Activated naive CD4-positive, alpha-beta T cell treated with anti-CD3 and anti-CD28 coated beads, Interleukin-2, amount 50 U/mL, for 72 hours (primary cell): Measurements from ENCODE around the gene EML3. TPM values are rescaled to one million over a fixed set of nuclear protein-coding genes. Genes with fewer than 3 reads are reported as not detected.
A peak's percentile ranks its signal among the peaks of the same experiment; 100 is the strongest.

Experiments
- ATAC-seq, 2 donors: fragments of 150-1000 bp; cut with Tn5 transposase; 2 replicates each; pipeline ENCODE4 v1.10.0; 2021; ENCODE audit warnings: mild to moderate bottlenecking in 2 of 2, moderate library complexity in 2 of 2
- DNase-seq, 2 donors: peaks; one replicate each; pipeline ENCODE4 v3.0.0; 2021 to 2022; ENCODE audit warnings: low spot score in 2 of 2
- H3K27ac Mint-ChIP-seq, 2 donors: one replicate each; pipeline ENCODE4 v1.8.0; 2022; ENCODE audit warnings: mild to moderate bottlenecking in 2 of 2, mixed read lengths in 2 of 2
- H3K36me3 Mint-ChIP-seq, 2 donors: one replicate each; pipeline ENCODE4 v1.8.0; 2022; ENCODE audit warnings: mixed read lengths in 2 of 2
- H3K9me3 Mint-ChIP-seq, 2 donors: one replicate each; pipeline ENCODE4 v1.8.0; 2022; ENCODE audit warnings: mixed read lengths in 2 of 2
- total RNA-seq, 2 donors: library from RNA; stranded (reverse); gene quantifications; one replicate each; pipeline ENCODE4 v1.2.3, GENCODE V29; 2022

The EML3 gene
- total RNA-seq, 2 donors from 2014 or later: 104 to 141 TPM

DNA sequence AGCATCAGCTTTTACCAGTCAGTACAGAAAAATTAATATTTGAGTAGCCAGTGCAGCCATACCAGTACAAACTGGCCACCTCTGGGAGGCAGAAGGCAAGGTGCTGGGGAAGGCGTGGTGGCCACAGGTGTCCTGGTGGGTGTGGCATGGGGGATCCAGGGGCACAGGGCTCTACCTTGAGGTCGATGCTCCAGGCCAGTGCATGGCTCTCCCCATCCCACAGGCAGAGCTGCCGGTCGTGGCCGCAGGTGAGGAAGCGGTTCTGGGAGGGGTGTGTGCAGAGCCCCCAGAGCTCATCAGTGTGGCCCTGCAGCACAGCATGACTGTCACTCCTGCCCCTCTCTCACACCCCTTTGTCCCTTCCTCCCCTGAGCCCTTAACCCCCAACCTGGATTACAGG lies 7.1 kb downstream of the EML3 start:
- no peaks in the 10 kb centered on the region for H3K9me3 Mint-ChIP-seq
- DNase-seq: no peak
- no peak for ATAC-seq
- H3K36me3 Mint-ChIP-seq: peaks cover 28 to 32% of the 10 kb centered on the region in 2 donors
- peak overlapping the region in 1 of 2 donors; percentile 28 for H3K27ac Mint-ChIP-seq

DNA sequence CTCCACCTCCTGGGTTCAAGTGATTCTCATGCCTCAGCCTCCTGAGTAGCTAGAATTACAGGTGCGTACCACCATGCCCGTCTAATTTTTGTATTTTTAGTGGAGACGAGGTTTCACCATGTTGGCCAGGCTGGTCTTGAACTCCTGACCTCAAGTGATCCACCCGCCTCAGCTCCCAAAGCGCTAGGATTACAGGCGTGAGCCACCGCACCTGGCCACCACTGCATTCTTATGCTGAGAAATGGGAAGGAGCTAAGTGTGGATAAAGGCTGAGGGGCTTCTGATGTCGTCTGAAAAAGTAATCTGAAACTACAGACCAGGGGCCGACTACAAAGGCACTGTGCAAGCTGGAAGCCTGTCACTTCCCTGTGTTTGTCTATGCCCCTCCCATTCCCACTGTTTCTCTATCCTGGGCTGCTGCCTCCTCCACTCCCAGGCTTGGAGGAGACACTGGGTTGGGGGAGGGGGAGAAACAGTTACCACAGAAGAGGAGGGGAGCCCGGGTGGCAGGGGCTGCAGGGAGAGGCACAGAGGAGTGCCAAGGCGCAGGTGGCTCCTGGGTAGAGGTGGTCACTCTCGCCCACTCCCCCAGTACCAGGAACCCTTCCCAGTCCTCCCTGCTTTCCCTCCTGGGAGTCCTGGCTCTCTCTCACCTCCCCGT lies 8.0 kb downstream of the EML3 start:
- ATAC-seq: no peak
- H3K36me3 Mint-ChIP-seq: peaks cover 31 to 36% of the 10 kb centered on the region in 2 donors

DNA sequence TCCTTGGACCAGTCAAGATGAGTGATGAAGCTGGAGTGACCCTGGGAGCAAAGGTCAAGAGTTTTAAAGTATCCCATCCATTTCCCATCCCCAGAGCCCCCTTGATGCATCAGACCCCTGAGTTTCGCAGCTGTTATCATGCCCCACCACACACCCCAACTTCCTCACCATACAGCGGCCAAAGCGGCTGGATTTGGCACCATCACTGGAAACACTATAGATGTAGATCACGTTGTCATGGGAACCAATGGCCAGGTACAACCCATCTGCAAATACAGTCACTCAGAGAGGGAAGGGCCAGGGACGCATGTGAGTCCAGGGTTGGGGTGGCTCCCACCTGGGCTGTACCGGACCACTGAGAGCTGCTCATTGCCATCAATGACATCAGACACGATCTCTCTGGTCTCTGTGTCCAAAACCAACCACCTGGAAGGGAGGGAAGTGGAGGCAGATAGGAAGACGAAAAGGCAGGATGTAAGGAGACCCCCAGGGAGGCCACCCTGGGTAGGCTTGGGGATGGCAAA lies 8.7 kb downstream of the EML3 start:
- Mint-ChIP-seq H3K36me3 (peaks cover 39 to 43% of the 10 kb centered on the region in 2 donors), H3K9me3 (no peaks in the 10 kb centered on the region), H3K27ac (peak overlapping the region in 1 of 2 donors; percentile 22)
- ATAC-seq: no peak
- DNase-seq: no peak

More for the DNA sequence above, 8.0 kb downstream of the EML3 start:
- peak overlapping the region in 1 of 2 donors; percentile 28 for H3K27ac Mint-ChIP-seq
- DNase-seq: no peak
- H3K9me3 Mint-ChIP-seq: no peaks in the 10 kb centered on the region

DNA sequence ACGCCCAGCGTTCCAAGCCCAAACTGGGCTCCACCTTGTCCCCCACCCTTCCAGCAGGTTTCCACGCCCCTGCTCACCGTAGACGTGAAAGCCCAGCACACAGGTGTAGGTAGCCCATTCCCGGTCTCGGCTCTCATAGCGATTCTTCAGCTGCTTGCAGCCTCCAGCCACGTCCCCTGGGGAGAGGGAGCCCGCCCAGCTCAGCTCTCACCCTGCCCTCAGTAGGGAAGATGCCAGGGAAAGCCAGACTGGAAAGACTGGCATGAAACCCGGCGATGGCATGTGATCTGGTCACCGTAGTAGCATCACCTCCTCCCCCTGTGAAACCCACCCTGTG lies 9.5 kb downstream of the EML3 start:
- Mint-ChIP-seq H3K36me3 (peaks cover 47 to 51% of the 10 kb centered on the region in 2 donors), H3K27ac (peak overlapping the region; percentile 22 to 80), H3K9me3 (no peaks in the 10 kb centered on the region)
- DNase-seq (no peak), ATAC-seq (no peak)

DNA sequence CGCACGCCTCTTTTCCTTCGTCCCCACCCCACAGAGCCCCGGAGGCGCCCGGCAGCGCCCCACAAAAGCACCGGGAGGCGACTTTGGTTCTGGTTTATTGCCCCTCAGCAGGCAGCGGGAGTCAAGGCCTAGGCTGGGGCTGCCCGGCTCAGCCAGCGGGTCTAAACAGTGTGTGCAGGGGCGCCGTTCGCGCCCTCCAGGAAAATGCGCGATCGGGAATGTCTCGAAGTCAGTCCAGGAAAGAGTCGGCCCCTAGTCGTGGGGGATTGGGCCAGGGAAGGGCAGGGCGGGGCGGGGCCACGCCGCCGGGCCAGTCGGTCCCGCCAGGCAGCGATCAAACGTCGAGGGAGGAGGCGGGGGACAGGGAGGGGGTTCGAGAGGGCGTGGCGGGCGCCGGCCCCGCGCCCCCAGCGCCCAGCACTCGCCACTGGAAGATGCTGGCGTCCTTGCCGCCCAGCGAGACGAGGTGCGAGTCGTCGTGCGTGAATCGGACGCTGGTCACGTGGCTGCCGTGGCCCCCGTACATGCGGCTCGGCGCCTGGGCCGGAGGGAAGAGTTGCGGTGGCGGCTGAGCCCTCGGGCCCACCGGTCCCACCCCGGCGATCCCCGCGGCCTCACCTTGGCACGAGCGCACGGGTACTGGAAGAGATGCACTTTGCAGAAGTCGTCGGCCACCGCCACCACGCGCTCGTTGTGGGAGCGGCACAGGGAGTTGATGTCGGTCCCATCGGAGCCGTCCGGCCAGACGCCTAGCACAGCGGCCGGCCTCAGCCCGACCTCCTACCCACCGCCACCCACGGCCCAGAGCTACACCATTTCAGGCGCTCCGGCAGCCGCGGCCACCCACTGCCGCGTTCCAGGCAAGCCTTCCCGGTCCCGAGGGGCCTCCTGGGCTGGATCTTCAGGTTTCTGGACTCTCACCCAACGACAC lies 10.2 kb downstream of the EML3 start:
- ATAC-seq (peak in 1 of 2 donors; percentile 0), DNase-seq (no peak)
- H3K36me3 Mint-ChIP-seq: peaks cover 53 to 57% of the 10 kb centered on the region in 2 donors
- peak overlapping the region; percentile 87 to 99 for H3K27ac Mint-ChIP-seq
- H3K9me3 Mint-ChIP-seq: no peaks in the 10 kb centered on the region

DNA sequence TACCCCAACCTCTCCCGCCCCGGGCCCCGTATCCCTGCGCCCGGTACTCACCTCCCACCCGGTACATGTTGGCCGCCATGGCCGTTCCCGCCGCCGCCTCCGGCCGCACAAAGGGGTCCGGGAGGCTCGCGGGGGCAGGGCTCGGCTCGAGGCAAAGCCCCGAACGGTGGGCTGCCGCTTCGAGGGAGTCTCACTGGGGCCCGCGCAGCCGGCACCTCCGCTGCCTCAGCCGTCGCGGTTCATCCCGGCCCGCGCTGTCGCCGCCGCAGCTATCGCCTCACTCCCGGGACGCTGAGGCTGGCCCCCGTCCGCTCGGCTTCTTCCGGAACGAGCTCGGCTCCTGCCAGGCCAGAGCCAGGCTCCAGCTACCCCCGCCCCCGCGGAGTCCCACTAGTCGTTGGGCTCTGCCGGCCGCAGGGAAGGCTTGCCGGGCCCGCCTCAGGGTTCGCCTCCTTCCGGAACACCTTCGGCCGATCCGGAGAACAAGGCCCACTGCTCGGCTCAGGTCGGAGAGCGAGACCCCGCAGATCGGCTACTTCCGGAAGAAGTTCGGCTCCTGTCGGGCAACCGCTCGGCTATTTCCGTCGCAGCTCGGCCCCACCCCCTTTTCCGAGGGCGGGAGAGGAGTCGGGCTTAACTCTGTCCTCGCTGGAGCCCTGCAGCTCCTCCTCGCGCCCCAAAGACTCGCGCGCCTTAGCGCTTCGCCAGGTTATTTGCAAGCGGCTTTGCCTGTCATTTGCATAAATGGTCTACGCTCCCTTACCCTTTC lies 11.0 kb downstream of the EML3 start, which contains the start of gene MTA2:
Gene MTA2 (minus strand): TSS at position 494 of the 769 bp plus-strand sequence. CDS start 415 bp downstream, at position 79.
- peak; percentile 75 to 85 for ATAC-seq
- H3K36me3 Mint-ChIP-seq: peaks cover 58 to 62% of the 10 kb centered on the region in 2 donors
- peak within 1 kb of the TSS; percentile 87 to 99 for H3K27ac Mint-ChIP-seq
- no peaks in the 10 kb centered on the region for H3K9me3 Mint-ChIP-seq
- DNase-seq: peak; percentile 99 to 100

DNA sequence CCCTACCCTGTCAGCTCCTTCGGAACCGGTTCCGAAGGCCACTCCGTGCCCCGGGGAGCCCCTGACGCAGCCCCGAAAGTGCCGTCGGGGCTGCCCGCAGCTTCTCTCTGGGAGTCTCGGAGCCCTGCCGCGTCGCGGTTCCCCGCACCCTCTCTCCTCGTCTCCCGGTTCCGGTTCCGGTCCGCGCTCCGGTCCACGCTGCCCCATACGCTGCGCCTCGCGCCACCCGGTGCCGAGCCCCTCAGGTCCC lies 11.5 kb downstream of the EML3 start:
- DNase-seq (peak; percentile 48 to 64), ATAC-seq (peak; percentile 9 to 17)
- no peaks in the 10 kb centered on the region for H3K9me3 Mint-ChIP-seq
- peaks cover 60 to 62% of the 10 kb centered on the region in 2 donors for H3K36me3 Mint-ChIP-seq
- peak overlapping the region; percentile 87 to 97 for H3K27ac Mint-ChIP-seq

DNA sequence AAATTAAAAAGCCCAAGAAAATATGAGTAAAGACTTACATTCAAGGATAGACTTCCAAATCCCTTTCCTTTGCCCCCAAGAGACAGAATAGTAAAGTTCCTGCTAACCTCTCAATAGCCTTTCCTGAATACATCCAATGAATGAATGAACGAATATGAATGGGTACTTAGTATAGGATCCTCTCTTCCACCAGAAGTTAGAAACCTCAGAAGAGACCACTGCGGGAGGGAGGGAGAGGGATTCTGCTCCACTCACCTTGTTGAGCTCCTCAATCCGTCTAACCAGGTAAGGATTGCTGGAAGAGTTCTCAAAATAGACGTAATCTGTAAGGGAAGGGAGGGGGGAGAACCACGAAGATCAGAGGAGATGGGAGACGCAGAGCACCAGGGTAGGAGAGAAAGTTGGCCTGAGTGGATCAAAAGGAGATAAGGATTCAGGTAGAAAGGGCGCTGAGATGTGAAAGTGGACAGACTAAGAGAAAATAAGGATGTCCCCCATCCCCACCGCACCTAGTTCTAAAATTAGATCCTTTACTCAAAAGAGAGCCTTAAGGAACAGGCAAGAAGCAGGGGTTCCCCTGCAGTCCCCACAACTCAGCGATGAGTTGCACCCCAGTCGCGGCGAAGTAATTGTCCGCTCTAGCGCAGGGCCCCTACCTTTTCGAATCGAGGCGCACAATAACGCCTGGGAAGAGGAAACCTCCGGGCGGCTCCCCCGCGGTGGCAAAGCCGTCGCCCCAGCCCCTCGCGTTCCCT lies 12.0 kb downstream of the EML3 start:
- ATAC-seq (peak in 1 of 2 donors; percentile 8), DNase-seq (no peak)
- Mint-ChIP-seq H3K27ac (peak overlapping the region; percentile 87 to 97), H3K9me3 (no peaks in the 10 kb centered on the region), H3K36me3 (peaks cover 62 to 65% of the 10 kb centered on the region in 2 donors)

DNA sequence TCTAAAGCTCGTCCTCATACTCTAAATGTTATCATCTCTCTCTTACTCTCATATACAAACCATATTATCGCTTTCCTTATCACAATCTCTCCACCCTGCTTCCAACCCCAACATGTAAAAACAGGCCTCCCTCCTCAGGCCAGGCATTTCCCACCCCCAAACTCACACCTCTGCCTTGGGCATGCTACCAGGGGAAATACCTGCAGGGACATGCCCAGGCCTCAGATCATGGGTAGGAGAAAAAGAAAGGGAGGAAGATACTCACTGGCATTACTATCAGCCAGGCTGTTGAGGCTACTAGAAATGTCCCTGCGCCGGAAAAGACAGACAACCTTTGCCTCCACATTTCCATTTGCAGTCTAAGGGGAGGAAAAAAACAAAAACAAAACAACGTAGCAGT lies 12.7 kb downstream of the EML3 start:
- peak overlapping the region; percentile 87 to 97 for H3K27ac Mint-ChIP-seq
- H3K9me3 Mint-ChIP-seq: no peaks in the 10 kb centered on the region
- DNase-seq: peak in 1 of 2 donors; percentile 66
- peak in 1 of 2 donors; percentile 15 for ATAC-seq
- peaks cover 62 to 69% of the 10 kb centered on the region in 2 donors for H3K36me3 Mint-ChIP-seq

DNA sequence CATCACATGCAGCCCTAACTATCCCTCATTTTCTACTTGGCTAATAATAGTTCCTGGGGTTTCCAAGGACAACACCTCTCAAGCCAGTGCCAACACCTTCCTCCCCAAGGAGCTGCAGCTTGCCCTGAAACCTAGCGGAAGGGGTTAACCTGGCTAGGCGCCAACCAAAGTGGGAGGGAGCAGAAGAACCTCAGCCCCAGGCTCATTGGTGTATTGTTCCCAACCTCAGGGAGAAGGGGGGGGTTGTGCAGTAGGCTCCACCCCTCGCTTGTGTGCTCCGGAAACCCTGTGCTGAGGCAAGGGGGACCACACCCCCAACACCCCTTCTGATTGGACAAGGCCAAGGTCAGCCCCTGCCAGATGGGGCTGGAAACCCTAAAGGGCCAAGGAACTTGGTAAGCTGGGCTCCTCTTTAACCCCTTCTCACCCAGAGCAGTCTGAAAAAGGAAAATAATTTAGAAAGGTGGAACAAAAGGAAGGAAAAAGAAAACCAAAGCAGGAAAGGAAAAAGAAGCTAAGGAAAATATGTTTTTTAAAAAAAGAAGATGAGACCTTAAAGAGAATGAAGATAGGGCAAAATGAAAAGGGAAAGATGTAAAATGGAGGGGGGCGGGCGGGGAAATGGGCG lies 13.4 kb downstream of the EML3 start:
- DNase-seq (peak; percentile 90 to 95), ATAC-seq (peak; percentile 70 to 82)
- Mint-ChIP-seq H3K27ac (peak overlapping the region; percentile 87 to 97), H3K9me3 (no peaks in the 10 kb centered on the region), H3K36me3 (peaks cover 67 to 75% of the 10 kb centered on the region in 2 donors)

DNA sequence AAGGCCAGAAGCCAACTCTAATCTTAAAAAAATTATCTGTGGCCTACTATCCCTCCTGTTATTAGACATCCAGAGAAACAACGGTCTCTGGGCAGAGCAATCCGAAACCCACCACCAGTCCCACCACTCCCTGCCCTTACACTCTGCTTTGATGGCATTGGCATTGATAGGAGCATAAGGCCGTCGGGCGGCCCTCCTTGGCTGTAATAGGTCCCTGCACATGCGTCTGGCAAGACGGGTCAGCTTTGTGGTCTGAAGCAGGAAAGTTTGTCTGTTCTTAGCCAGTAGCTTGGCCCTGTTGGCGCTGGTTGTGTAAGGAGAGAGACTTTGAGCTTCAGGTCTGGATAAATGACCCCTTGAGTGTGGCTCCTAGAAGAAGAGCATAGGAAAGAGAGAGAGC lies 17.5 kb downstream of the EML3 start:
- Mint-ChIP-seq H3K36me3 (peaks cover 61 to 63% of the 10 kb centered on the region in 2 donors), H3K9me3 (no peaks in the 10 kb centered on the region), H3K27ac (peak overlapping the region; percentile 8 to 99)
- DNase-seq (no peak), ATAC-seq (no peak)

DNA sequence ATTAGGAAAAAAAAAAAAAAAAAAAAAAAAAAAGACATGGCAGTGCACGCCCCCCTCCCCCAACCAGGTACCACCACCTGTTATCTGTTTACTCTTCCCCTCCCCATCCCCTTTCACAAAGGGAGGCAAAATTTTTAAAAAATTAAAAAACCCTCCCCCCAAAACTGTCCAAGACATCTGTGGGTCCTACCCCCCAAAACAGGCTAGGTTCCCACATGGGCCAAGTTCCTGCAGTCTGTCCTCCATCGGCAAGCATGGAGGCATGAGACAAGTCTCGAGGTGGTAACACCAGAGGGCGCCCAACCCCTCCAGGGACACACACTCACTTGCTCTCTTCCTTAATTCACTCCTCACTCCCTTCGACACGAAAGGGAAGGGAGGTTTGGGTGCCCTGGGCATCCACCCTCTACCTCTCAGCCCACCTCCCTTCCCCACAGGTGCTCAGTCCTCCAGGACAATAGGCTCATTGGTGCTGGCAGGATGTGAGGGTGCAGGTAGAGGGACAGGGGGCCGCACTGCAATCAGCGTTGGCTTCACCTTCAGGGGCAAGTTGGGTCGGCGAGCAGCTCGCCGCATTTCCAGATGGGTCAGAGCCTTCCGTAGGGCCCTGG lies 19.0 kb downstream of the EML3 start:
- DNase-seq (peak; percentile 71 to 76), ATAC-seq (peak; percentile 9 to 28)
- Mint-ChIP-seq H3K36me3 (peaks cover 45 to 47% of the 10 kb centered on the region in 2 donors), H3K9me3 (no peaks in the 10 kb centered on the region), H3K27ac (peak overlapping the region; percentile 95 to 99)

DNA sequence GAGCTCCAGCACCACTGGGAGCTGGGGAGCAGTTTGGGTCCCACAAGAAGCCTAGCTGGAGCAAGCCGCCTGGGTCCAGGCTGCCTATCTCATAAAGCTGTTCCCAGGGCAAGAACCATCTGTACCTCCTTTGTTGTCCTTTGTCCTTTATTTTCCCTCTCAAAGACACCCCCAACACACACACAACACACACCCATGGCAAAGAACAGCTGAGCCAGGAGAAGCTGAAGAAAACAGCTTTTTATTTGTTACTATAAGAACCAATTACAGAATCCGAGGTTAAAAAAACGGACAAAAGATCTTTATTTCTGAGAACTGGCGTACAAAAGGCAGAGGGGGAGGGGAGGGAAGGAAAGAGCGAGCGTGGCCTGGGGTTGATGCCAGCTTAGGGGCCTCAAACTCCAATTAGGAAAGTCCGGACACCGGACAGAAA lies 19.6 kb downstream of the EML3 start:
- DNase-seq (no peak), ATAC-seq (no peak)
- Mint-ChIP-seq H3K36me3 (peaks cover 39 to 42% of the 10 kb centered on the region in 2 donors), H3K9me3 (no peaks in the 10 kb centered on the region), H3K27ac (peak overlapping the region; percentile 68 to 99)

DNA sequence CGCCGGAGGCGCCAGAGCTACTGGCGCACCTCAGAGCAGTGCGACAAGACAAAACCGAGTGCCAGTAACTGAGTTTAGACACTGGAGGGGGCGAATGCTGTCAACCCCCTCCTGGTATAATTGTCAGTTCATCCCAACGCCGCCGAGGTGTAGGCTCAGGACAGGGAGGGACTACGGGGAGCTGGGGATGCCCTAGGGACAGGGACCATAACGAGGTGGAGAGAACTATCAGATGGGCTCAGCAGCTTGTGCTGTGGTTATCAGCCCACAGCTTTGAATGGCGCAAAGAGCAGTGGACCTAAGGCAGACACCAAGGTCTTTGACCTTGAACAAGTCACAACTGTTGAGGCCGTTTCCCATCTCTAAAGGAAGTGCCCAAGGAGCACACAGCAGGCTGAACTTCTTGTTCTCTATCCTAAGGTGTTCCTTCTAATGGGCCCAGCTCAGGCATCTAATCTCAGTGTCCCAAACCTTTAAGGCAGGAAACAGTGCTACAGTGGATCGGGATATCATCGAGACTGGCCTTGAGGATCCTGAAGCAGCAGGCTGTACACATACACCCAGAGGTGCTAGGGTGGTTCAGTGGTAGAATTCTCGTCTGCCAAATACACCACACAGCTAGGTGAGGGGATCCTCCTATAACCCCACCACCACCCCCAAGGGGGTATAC lies 20.3 kb downstream of the EML3 start:
- H3K27ac Mint-ChIP-seq: peak overlapping the region; percentile 99
- H3K9me3 Mint-ChIP-seq: no peaks in the 10 kb centered on the region
- H3K36me3 Mint-ChIP-seq: peaks cover 32 to 34% of the 10 kb centered on the region in 2 donors
- no peak for DNase-seq
- ATAC-seq: peak in 1 of 2 donors; percentile 2
